Keratinocyte (primary cell): ENCODE measurements around the gene MRPS11. TPM values are rescaled to one million over a fixed set of nuclear protein-coding genes. Genes with fewer than 3 reads are reported as not detected.

Experiments
- DNase-seq: peaks from one replicate; pipeline ENCODE4 v3.0.0-alpha.2; 2011; ENCODE audit warnings: low read depth, missing footprints, low spot score
- FAIRE-seq: peaks from 2 replicates; lab custom pipeline; 2011; peaks lifted over from hg19 to GRCh38; lab: Jason Lieb, UNC
- H2AFZ ChIP-seq: 2 replicates; pipeline ENCODE4 v1.6.0; 2012; ENCODE audit warnings: low read length, control low read depth, inconsistent platforms; ENCODE audit not compliant: control insufficient read depth
- H3K27ac ChIP-seq: 2 replicates; pipeline ENCODE4 v1.5.1; 2011; ENCODE audit warnings: low read length; ENCODE audit not compliant: control insufficient read depth, insufficient read depth
- H3K27me3 ChIP-seq: 3 replicates; pipeline ENCODE4 v1.6.0; 2011; ENCODE audit warnings: low read length; ENCODE audit not compliant: control insufficient read depth, insufficient read depth; ENCODE audit errors: extremely low read depth
- H3K36me3 ChIP-seq, 2 experiments: 2 replicates in 1 of 2; 3 replicates in 1 of 2; pipeline ENCODE4 v1.5.1; 2011; ENCODE audit warnings: low read length in 2 of 2, mild to moderate bottlenecking in 1 of 2; ENCODE audit not compliant: control insufficient read depth in 2 of 2, insufficient read depth in 2 of 2; ENCODE audit errors: extremely low read depth in 1 of 2
- H3K4me1 ChIP-seq: 3 replicates; pipeline ENCODE4 v1.5.1; 2011; ENCODE audit warnings: low read length; ENCODE audit not compliant: control insufficient read depth, insufficient read depth; ENCODE audit errors: extremely low read depth
- H3K4me2 ChIP-seq: 3 replicates; pipeline ENCODE4 v1.6.0; 2011; ENCODE audit warnings: low read depth, low read length; ENCODE audit not compliant: control insufficient read depth, insufficient read depth; ENCODE audit errors: extremely low read depth
- H3K4me3 ChIP-seq, 3 experiments: fragments of 200-600 bp in 1 of 3; sonication (generic) in 1 of 3; 2 replicates in 2 of 3; 3 replicates in 1 of 3; pipeline ENCODE4 v1.5.1; 2011 to 2016; ENCODE audit warnings: low read length in 3 of 3, mild to moderate bottlenecking in 3 of 3, control low read depth in 2 of 3, inconsistent platforms in 1 of 3, low read depth in 1 of 3, mixed read lengths in 1 of 3, mixed run types in 1 of 3, moderate library complexity in 1 of 3; ENCODE audit not compliant: control insufficient read depth in 2 of 3, insufficient read depth in 2 of 3; ENCODE audit errors: extremely low read depth in 1 of 3
- H3K79me2 ChIP-seq: 2 replicates; pipeline ENCODE4 v1.6.0; 2012; ENCODE audit warnings: low read length; ENCODE audit not compliant: control insufficient read depth, insufficient read depth
- H3K9ac ChIP-seq: 3 replicates; pipeline ENCODE4 v1.6.0; 2011; ENCODE audit warnings: low read length; ENCODE audit not compliant: control insufficient read depth, insufficient read depth; ENCODE audit errors: extremely low read depth
- H3K9me1 ChIP-seq: 3 replicates; pipeline ENCODE4 v1.6.0; 2011; ENCODE audit warnings: low read length; ENCODE audit not compliant: control insufficient read depth, insufficient read depth; ENCODE audit errors: extremely low read depth
- H3K9me3 ChIP-seq: 2 replicates; pipeline ENCODE4 v1.5.1; 2012; ENCODE audit warnings: low read depth, low read length; ENCODE audit not compliant: control insufficient read depth
- H4K20me1 ChIP-seq: 3 replicates; pipeline ENCODE4 v1.6.0; 2011; ENCODE audit warnings: low read length; ENCODE audit not compliant: control insufficient read depth, insufficient read depth; ENCODE audit errors: extremely low read depth
- EZH2 ChIP-seq: IDR thresholded peaks from one replicate; pipeline ENCODE4 v1.6.1; 2012; ENCODE audit warnings: inconsistent platforms, mild to moderate bottlenecking, low read length, moderate library complexity
- dilution Hi-C: fragments of 300-500 bp; cut with MboI; formaldehyde crosslinking; loops from one replicate; pipeline ENCODE4 v1.7.0; 2020; ENCODE audit warnings: low sequenced_read_pairs; ENCODE audit not compliant: extremely low pct_ligation_motif_present
- polyA plus RNA-seq, 5 experiments: library from polyadenylated mRNA; depleted of rRNA in 3 of 5; stranded (reverse) in 3 of 5; stranded (forward) in 1 of 5; unstranded in 1 of 5; fragments of >200 nt; gene quantifications; 1 replicate in 1 of 5; 2 replicates in 3 of 5; 3 replicates in 1 of 5; pipeline versions ENCODE4 v1.2.1 to v1.2.3, GENCODE V29; 2011 to 2012; ENCODE audit warnings: missing spikeins in 2 of 5, low read depth in 1 of 5, low replicate concordance in 1 of 5
- TF ChIP-seq, protein P1 (sequence below), 3 experiments: IDR thresholded peaks in 1 of 3; conservative IDR thresholded peaks in 1 of 3; optimal IDR thresholded peaks in 1 of 3; 2 replicates in 2 of 3; 3 replicates in 1 of 3; pipeline versions ENCODE3 to v1.5.1; 2011; ENCODE audit warnings: low read length in 3 of 3, mild to moderate bottlenecking in 3 of 3, moderate library complexity in 2 of 3, control low read depth in 1 of 3, inconsistent platforms in 1 of 3; ENCODE audit not compliant: insufficient read depth in 2 of 3; ENCODE audit errors: extremely low read depth in 1 of 3

The MRPS11 gene
- polyA plus RNA-seq, 1 donor (not counting 4 experiments of a cell fraction or from before 2014, with no cell fraction given): 60.9 TPM

DNA sequence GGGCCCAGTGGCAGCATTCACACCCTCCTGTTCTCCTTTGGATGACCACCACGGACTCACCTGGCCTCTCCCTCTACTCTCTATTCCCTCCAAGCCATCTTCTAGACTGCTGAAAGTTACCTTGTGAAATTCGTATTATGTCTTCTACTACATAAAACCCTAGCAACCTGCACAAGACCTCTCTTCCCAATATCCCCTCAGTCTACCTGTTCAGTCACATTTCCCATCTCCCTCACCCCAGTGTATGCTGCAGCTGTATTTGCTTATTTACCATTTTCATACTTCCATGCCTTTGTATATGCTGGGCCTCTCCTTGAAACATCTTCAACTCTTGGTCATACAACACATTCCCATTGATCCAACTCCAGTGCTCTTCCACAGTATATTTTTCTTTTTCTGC is 43.7 kb downstream of the MRPS11 start:
- Histone ChIP-seq H3K27me3 (no peaks in the 10 kb centered on the region), H3K36me3 (no peaks in the 10 kb centered on the region), H3K9ac (no peak overlapping the region), H3K9me3 (no peaks in the 10 kb centered on the region), H3K4me1 (no peaks in the 10 kb centered on the region), H3K79me2 (no peaks in the 10 kb centered on the region), H3K9me1 (no peaks in the 10 kb centered on the region), H2AFZ (no peak overlapping the region), H3K27ac (no peak overlapping the region), H3K4me2 (no peak overlapping the region), H3K4me3 (no peak overlapping the region), H4K20me1 (no peaks in the 10 kb centered on the region)
- dilution Hi-C loops: no loop called here
- TF ChIP-seq, protein P1, sequence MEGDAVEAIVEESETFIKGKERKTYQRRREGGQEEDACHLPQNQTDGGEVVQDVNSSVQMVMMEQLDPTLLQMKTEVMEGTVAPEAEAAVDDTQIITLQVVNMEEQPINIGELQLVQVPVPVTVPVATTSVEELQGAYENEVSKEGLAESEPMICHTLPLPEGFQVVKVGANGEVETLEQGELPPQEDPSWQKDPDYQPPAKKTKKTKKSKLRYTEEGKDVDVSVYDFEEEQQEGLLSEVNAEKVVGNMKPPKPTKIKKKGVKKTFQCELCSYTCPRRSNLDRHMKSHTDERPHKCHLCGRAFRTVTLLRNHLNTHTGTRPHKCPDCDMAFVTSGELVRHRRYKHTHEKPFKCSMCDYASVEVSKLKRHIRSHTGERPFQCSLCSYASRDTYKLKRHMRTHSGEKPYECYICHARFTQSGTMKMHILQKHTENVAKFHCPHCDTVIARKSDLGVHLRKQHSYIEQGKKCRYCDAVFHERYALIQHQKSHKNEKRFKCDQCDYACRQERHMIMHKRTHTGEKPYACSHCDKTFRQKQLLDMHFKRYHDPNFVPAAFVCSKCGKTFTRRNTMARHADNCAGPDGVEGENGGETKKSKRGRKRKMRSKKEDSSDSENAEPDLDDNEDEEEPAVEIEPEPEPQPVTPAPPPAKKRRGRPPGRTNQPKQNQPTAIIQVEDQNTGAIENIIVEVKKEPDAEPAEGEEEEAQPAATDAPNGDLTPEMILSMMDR (optimal IDR thresholded peaks at IDR 0.05 in 1 of 3, IDR thresholded peaks at IDR 0.05 in 1 of 3, conservative IDR thresholded peaks at IDR 0.05 in 1 of 3; ENCODE audit: extremely low read depth in 1 of 3, insufficient read depth in 2 of 3, low read length in 3 of 3): no peak
- TF ChIP-seq EZH2: no peak
- DNase-seq (no peak), FAIRE-seq (no peak)

DNA sequence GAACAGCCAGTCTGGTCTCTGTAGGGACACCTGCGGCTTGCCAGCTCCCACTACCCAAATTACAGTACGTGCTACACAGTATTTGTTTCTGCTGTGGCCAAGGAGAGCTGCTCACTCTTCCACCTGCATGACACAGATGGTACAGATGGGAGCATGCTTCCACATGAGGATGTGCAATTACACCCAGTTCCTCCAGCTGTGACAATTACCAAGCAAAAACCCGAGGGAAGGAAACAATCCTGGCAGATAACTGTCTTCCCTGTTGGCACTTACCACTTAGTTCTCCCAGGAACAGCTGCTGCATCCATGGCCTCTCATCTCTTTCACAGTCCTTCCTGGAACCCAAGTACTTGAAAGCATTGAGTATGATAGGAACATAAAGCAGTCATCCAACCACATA is 44.6 kb downstream of the MRPS11 start:
- FAIRE-seq: no peak
- Histone ChIP-seq H3K79me2 (no peaks in the 10 kb centered on the region), H3K9ac (no peak overlapping the region), H3K4me1 (no peaks in the 10 kb centered on the region), H3K27me3 (no peaks in the 10 kb centered on the region), H3K27ac (no peak overlapping the region), H2AFZ (no peak overlapping the region), H4K20me1 (no peaks in the 10 kb centered on the region), H3K9me3 (no peaks in the 10 kb centered on the region), H3K9me1 (no peaks in the 10 kb centered on the region), H3K4me2 (no peak overlapping the region), H3K36me3 (no peaks in the 10 kb centered on the region), H3K4me3 (no peak overlapping the region)
- dilution Hi-C loops: no loop called here
- TF ChIP-seq, protein P1 (optimal IDR thresholded peaks at IDR 0.05 in 1 of 3, IDR thresholded peaks at IDR 0.05 in 1 of 3, conservative IDR thresholded peaks at IDR 0.05 in 1 of 3; ENCODE audit: extremely low read depth in 1 of 3, insufficient read depth in 2 of 3, low read length in 3 of 3): no peak
- TF ChIP-seq EZH2: no peak
- DNase-seq: no peak
